ENCODE measurements around the gene TSR3. TPM values are rescaled to one million over a fixed set of nuclear protein-coding genes. Genes with fewer than 3 reads are reported as not detected.

TSR3 gene
- total RNA-seq (100 to 1,000 TPM in 1 of 9 donors, 10 to 100 TPM in 8; 46.3 to 108 (median 58.9) TPM), polyA plus RNA-seq (10 to 100 TPM; 60.0 to 75.4 TPM)
- long read RNA-seq, donor 1, transcript TSR3-201 (6 exons, 1,243 nt), result major isoform, 115 of 160 reads
- long read RNA-seq, donor 1, partial matches to known transcripts, result 8 of 160 reads
- long read RNA-seq, donor 1, other reads (novel, unspliced or antisense), result 37 of 160 reads
- long read RNA-seq, donor 2, partial matches to known transcripts, result 2 of 6 reads
- long read RNA-seq, donor 2, other reads (novel, unspliced or antisense), result 4 of 6 reads
- long read RNA-seq, donor 3, transcript TSR3-201 (6 exons, 1,243 nt), result major isoform, 115 of 188 reads
- long read RNA-seq, donor 3, partial matches to known transcripts, result 5 of 188 reads
- long read RNA-seq, donor 3, other reads (novel, unspliced or antisense), result 68 of 188 reads

GRCh38 chr16:1351582-1352362 lies at the start of gene TSR3, which contains the start of gene GNPTG:
Gene TSR3, minus strand, starts transcription at chr16:1351878. Its CDS starts 74 bp downstream, at chr16:1351804.
Gene GNPTG, plus strand, starts transcription at chr16:1351931. Its CDS starts 35 bp downstream, at chr16:1351966.
- intact Hi-C loops (cut with DNase I), result loop anchor here in 3 of 10 donors (2.0 to 5.0 kb wide), 2 partner anchors 41 to 44 kb away; partner anchors contain the start of gene UBE2I (in 1 of the 3)

GRCh38 chr16:1401061-1401757 lies 49.5 kb upstream of the TSR3 start:
- H3K27ac ChIP-seq, result no peak overlapping the region
- H3K4me1 ChIP-seq, result no peaks in the 10 kb centered on the region
- peaks cover 0 to 81% (median 64%) of the 10 kb centered on the region in 9 donors for H3K36me3 ChIP-seq
- H3K4me3 ChIP-seq, result no peak overlapping the region
- ATAC-seq (no peak), DNase-seq (no peak)
- intact Hi-C loops (cut with DNase I), result loop anchor here in 1 of 10 donors (10.0 kb wide), 1 partner anchor 96 kb away; the partner anchor contains the start of gene UBE2I
- no peaks in the 10 kb centered on the region for H3K27me3 ChIP-seq
- H3K9me3 ChIP-seq, result no peaks in the 10 kb centered on the region
- TF ChIP-seq CTCF (IDR thresholded peaks at IDR 0.05), result no peak
- TF ChIP-seq POLR2A (IDR thresholded peaks at IDR 0.05), result no peak
- WGBS, 4 donors, result 83 to 91% (median 89%) methylated on average over 8 to 29 of the region's 29 CpGs

More at GRCh38 chr16:1351582-1352362, at the start of gene TSR3, which contains the start of gene GNPTG:
- peak in 1 of 2 donors; percentile 84 for TF ChIP-seq POLR2A (IDR thresholded peaks at IDR 0.05)
- TF ChIP-seq CTCF (IDR thresholded peaks at IDR 0.05), result no peak
- no peaks in the 10 kb centered on the region for H3K9me3 ChIP-seq
- ATAC-seq, result peak in 3 of 4 donors; percentile 81 to 86 (median 82)
- H3K4me3 ChIP-seq, result peak within 1 kb of the TSS; percentile 64 to 100 (median 94)
- no peaks in the 10 kb centered on the region for H3K27me3 ChIP-seq
- H3K27ac ChIP-seq, result peak within 1 kb of the TSS; percentile 22 to 87 (median 74)
- peak; percentile 88 to 95 (median 90) for DNase-seq
- H3K36me3 ChIP-seq, result peaks cover 0 to 32% (median 25%) of the 10 kb centered on the region in 9 donors
- 0 to 1% (median 0%) methylated on average over 12 to 98 of the region's 98 CpGs for WGBS, 4 donors
- peaks cover 0 to 45% (median 20%) of the 10 kb centered on the region in 12 donors for H3K4me1 ChIP-seq

- Histone ChIP-seq H3K27ac (no peak overlapping the region), H3K27me3 (no peaks in the 10 kb centered on the region), H3K4me3 (no peak overlapping the region), H3K4me1 (no peaks in the 10 kb centered on the region), H3K9me3 (no peaks in the 10 kb centered on the region), H3K36me3 (peaks cover 0 to 84% (median 75%) of the 10 kb centered on the region in 9 donors)
- 92 to 97% (median 96%) methylated on average over 30 to 38 of the region's 38 CpGs for WGBS, 4 donors
- DNase-seq (no peak), ATAC-seq (peak in 1 of 4 donors; percentile 21)
- no peak for TF ChIP-seq CTCF (IDR thresholded peaks at IDR 0.05)
- intact Hi-C loops (cut with DNase I), result no loop called here
Observed at GRCh38 chr16:1398826-1399581, 47.3 kb upstream of the TSR3 start.

Data from heart left ventricle (tissue), 16 donors.